ENCODE data around the gene ACSL1. TPM values are rescaled to one million over a fixed set of nuclear protein-coding genes. Genes with fewer than 3 reads are reported as not detected.

The ACSL1 gene
- total and polyA plus RNA-seq, 2 experiments from 2014 or later, result 15.4 to 16.8 TPM

- 39% methylated on average over 10 of the region's 10 CpGs for WGBS, 2 experiments (ENCODE audit: low coverage in 1 of 2, low lambda C conversion rate in 2 of 2, missing lambda C conversion rate in 2 of 2)
- H3K27me3 ChIP-seq (replicated peaks; ENCODE audit: insufficient read depth), result no peaks in the 10 kb centered on the region
- peak overlapping the region; percentile 21 for H3K4me2 ChIP-seq (ENCODE audit: unreplicated experiment)
- no peak overlapping the region for H3K4me3 ChIP-seq
- no peaks in the 10 kb centered on the region for H3K79me2 ChIP-seq (ENCODE audit: insufficient read depth)
- no peak for TF ChIP-seq EZH2 (IDR thresholded peaks at IDR 0.05; ENCODE audit: insufficient read depth, poor library complexity, severe bottlenecking)
- TF ChIP-seq EZH2phosphoT487 (IDR thresholded peaks at IDR 0.05; ENCODE audit: insufficient read depth, low read depth), result no peak
- no peaks in the 10 kb centered on the region for H4K20me1 ChIP-seq (ENCODE audit: insufficient read depth)
- H3K4me1 ChIP-seq (ENCODE audit: insufficient read depth), result peaks cover 12% of the 10 kb centered on the region
- H3K27ac ChIP-seq, result peak overlapping the region; percentile 38
- DNase-seq, result peak; percentile 95
- in situ Hi-C loops (cut with MboI), result no loop called here
- no peaks in the 10 kb centered on the region for H3K9me2 ChIP-seq (ENCODE audit: insufficient read depth)
- H3K9me3 ChIP-seq (ENCODE audit: low read depth), result no peaks in the 10 kb centered on the region
- H3K36me3 ChIP-seq (ENCODE audit: low read depth), result no peaks in the 10 kb centered on the region
- H3K9ac ChIP-seq, result peak overlapping the region; percentile 31; the same call in 1 of the 2 replicates
- peaks cover 18% of the 10 kb centered on the region; the same call in 1 of the 2 replicates for H3F3A ChIP-seq (ENCODE audit: insufficient read depth)
- no peak overlapping the region for H2AFZ ChIP-seq
These were observed 32.7 kb downstream of the ACSL1 start for GRCh38 chr4:184792950-184793555.

GRCh38 chr4:184792334-184792733 lies 33.4 kb downstream of the ACSL1 start:
- in situ Hi-C loops (cut with MboI), result no loop called here
- Histone ChIP-seq H3K27ac (peak overlapping the region; percentile 38; the same call in 1 of the 2 replicates), H3K4me3 (no peak overlapping the region), H3K4me2 (ENCODE audit: unreplicated experiment) (peak overlapping the region; percentile 21), H3F3A (ENCODE audit: insufficient read depth) (peaks cover 18% of the 10 kb centered on the region; the same call in 1 of the 2 replicates), H3K79me2 (ENCODE audit: insufficient read depth) (no peaks in the 10 kb centered on the region), H3K4me1 (ENCODE audit: insufficient read depth) (peaks cover 12% of the 10 kb centered on the region), H3K9me2 (ENCODE audit: insufficient read depth) (no peaks in the 10 kb centered on the region), H3K36me3 (ENCODE audit: low read depth) (no peaks in the 10 kb centered on the region), H3K9ac (peak overlapping the region; percentile 31; the same call in 1 of the 2 replicates), H2AFZ (no peak overlapping the region), H3K27me3 (replicated peaks; ENCODE audit: insufficient read depth) (no peaks in the 10 kb centered on the region), H4K20me1 (ENCODE audit: insufficient read depth) (no peaks in the 10 kb centered on the region), H3K9me3 (ENCODE audit: low read depth) (no peaks in the 10 kb centered on the region)
- no peak for DNase-seq
- TF ChIP-seq EZH2phosphoT487 (IDR thresholded peaks at IDR 0.05; ENCODE audit: insufficient read depth, low read depth), result no peak
- no peak for TF ChIP-seq EZH2 (IDR thresholded peaks at IDR 0.05; ENCODE audit: insufficient read depth, poor library complexity, severe bottlenecking)
- 83 to 90% methylated on average over 8 of the region's 8 CpGs for WGBS, 2 experiments (ENCODE audit: low coverage in 1 of 2, low lambda C conversion rate in 2 of 2, missing lambda C conversion rate in 2 of 2)

- 92 to 100% methylated on average over 3 of the region's 3 CpGs for WGBS, 2 experiments (ENCODE audit: low coverage in 1 of 2, low lambda C conversion rate in 2 of 2, missing lambda C conversion rate in 2 of 2)
These were observed 34.9 kb downstream of the ACSL1 start for GRCh38 chr4:184790826-184791225.

DNA sequence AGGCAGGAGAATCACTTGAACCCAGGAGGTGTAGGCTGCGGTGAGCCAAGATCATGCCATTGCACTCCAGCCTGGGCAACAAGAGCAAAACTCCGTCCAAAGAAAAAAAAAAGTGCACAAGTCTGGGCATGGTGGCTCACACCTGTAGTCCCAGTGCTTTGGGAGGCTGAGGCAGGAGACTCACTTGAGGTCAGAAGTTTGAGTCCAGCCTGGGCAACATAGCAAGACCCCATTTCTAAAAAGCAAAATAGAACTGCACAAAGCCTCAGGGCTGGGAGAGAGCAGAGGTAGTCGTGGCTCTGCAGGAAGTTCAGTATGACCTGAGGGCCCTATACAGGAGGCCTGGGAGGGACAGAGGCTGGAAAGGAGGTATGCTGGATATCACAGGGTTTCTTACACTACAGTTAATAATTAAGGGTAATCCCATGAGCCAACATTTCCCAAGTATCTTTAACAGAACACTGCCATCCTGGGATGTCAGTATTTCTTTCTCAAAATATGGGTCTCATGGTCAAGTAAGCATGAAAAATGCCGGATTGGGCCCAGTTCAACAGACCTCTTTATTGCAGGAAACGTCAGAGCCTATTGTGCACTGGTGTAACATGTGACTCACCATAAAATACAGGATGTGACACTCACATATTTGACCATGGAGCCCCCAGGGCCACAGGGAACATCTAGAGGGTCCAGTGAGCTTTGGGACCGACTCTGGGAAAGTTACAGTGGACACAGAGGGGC lies 37.8 kb downstream of the ACSL1 start:
- no peaks in the 10 kb centered on the region for H3K9me2 ChIP-seq (ENCODE audit: insufficient read depth)
- in situ Hi-C loops (cut with MboI), result no loop called here
- peaks cover 7% of the 10 kb centered on the region for H3K4me1 ChIP-seq (ENCODE audit: insufficient read depth)
- peaks cover 9% of the 10 kb centered on the region; the same call in 1 of the 2 replicates for H3F3A ChIP-seq (ENCODE audit: insufficient read depth)
- H3K79me2 ChIP-seq (ENCODE audit: insufficient read depth), result no peaks in the 10 kb centered on the region
- DNase-seq, result no peak
- no peak overlapping the region for H3K27ac ChIP-seq
- 86 to 94% methylated on average over 6 of the region's 6 CpGs for WGBS, 2 experiments (ENCODE audit: low coverage in 1 of 2, low lambda C conversion rate in 2 of 2, missing lambda C conversion rate in 2 of 2)
- no peaks in the 10 kb centered on the region for H3K27me3 ChIP-seq (replicated peaks; ENCODE audit: insufficient read depth)
- H3K9ac ChIP-seq, result no peak overlapping the region
- H2AFZ ChIP-seq, result no peak overlapping the region
- TF ChIP-seq EZH2 (IDR thresholded peaks at IDR 0.05; ENCODE audit: insufficient read depth, poor library complexity, severe bottlenecking) (no peak), EZH2phosphoT487 (IDR thresholded peaks at IDR 0.05; ENCODE audit: insufficient read depth, low read depth) (no peak)
- H3K4me3 ChIP-seq, result no peak overlapping the region
- no peaks in the 10 kb centered on the region for H4K20me1 ChIP-seq (ENCODE audit: insufficient read depth)
- no peak overlapping the region for H3K4me2 ChIP-seq (ENCODE audit: unreplicated experiment)
- 0 out of 2 replicates have a peak, but pooled peaks cover 3% of the 10 kb centered on the region for H3K36me3 ChIP-seq (ENCODE audit: low read depth)
- H3K9me3 ChIP-seq (ENCODE audit: low read depth), result no peaks in the 10 kb centered on the region

More at GRCh38 chr4:184790826-184791225, 34.9 kb downstream of the ACSL1 start:
- Histone ChIP-seq H3K27me3 (replicated peaks; ENCODE audit: insufficient read depth) (no peaks in the 10 kb centered on the region), H3K4me1 (ENCODE audit: insufficient read depth) (peaks cover 12% of the 10 kb centered on the region), H3K9ac (no peak overlapping the region), H3F3A (ENCODE audit: insufficient read depth) (peaks cover 18% of the 10 kb centered on the region; the same call in 1 of the 2 replicates), H3K4me3 (no peak overlapping the region), H3K27ac (no peak overlapping the region), H3K9me3 (ENCODE audit: low read depth) (no peaks in the 10 kb centered on the region), H3K9me2 (ENCODE audit: insufficient read depth) (no peaks in the 10 kb centered on the region), H4K20me1 (ENCODE audit: insufficient read depth) (no peaks in the 10 kb centered on the region), H2AFZ (no peak overlapping the region), H3K79me2 (ENCODE audit: insufficient read depth) (no peaks in the 10 kb centered on the region), H3K36me3 (ENCODE audit: low read depth) (0 out of 2 replicates have a peak, but pooled peaks cover 2% of the 10 kb centered on the region), H3K4me2 (ENCODE audit: unreplicated experiment) (no peak overlapping the region)
- TF ChIP-seq EZH2 (IDR thresholded peaks at IDR 0.05; ENCODE audit: insufficient read depth, poor library complexity, severe bottlenecking), result no peak
- no peak for TF ChIP-seq EZH2phosphoT487 (IDR thresholded peaks at IDR 0.05; ENCODE audit: insufficient read depth, low read depth)
- DNase-seq, result no peak
- in situ Hi-C loops (cut with MboI), result no loop called here
